ENCODE data around the gene CALHM2.

- no peak for TF ChIP-seq POLR2AphosphoS5 (IDR thresholded peaks at IDR 0.05)
- TF ChIP-seq POLR2A (IDR thresholded peaks at IDR 0.05), result no peak
Observed at GRCh38 chr10:103499881-103500280, 47.7 kb upstream of the CALHM2 start.

All from breast epithelium (tissue), 3 donors.